Measurements from ENCODE around the gene PLEKHA6.

The PLEKHA6 gene

GRCh38 chr1:204190212-204191211, 169.2 kb downstream of the PLEKHA6 start:
- no peak for DNase-seq (ENCODE audit: low read depth, low spot score)

DNA sequence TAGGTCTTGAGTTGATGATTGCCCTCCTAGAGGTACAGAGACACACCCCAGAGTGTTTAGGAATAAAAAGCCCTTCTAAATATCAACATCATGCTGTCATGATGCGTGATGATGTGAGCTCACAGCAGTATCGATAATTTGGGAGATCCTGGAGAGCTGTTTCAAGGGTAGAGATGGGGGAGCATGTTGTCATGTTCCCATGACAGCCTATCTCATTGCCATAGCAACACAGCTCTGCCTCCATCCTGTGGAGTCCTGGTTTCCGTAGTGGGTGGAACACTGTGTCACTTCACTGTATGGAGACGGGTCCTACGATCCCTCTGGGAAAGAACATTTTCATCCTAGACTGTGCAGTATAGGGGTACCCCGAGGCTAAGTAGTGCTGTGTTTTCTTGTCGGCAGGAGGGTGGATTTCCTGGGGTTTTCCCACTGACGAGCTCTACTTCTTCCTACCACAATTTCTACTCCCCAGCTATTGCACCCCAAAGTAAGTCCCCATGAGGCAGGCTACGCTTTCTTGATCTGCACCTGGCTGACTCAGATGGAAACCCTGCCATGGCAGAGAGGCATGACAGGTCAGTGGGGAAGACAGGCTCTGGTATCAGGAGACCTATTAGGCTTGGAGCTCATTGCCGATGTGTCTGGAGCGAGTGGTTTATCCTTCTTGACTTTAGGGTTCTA, 170.6 kb downstream of the PLEKHA6 start:
- no peak for DNase-seq (ENCODE audit: low read depth, low spot score)

DNA sequence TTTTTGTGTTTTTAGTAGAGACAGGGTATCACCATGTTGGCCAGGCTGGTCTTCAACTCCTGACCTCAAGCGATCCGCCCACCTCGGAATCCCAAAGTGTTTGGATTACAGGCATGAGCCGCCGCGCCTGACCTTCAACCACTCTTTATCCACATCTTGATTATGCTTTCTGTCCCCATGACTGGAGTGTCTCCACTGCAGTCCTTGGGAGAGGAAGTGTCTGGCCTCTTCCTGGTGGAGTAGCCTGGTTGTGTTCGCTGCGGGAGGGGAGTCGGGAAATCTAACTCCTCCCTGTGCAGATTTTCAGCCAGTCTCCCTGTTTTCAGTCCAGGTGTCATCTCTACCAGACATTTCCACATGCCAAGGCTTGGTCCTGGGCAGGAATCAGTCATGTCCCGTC, 173.1 kb downstream of the PLEKHA6 start:
- no peak for DNase-seq (ENCODE audit: low read depth, low spot score)

- DNase-seq (ENCODE audit: low read depth, low spot score): no peak
Measured at GRCh38 chr1:204181116-204181515, 178.6 kb downstream of the PLEKHA6 start.

- no peak for DNase-seq (ENCODE audit: low read depth, low spot score)
Measured at GRCh38 chr1:204180133-204180532, 179.6 kb downstream of the PLEKHA6 start.

DNA sequence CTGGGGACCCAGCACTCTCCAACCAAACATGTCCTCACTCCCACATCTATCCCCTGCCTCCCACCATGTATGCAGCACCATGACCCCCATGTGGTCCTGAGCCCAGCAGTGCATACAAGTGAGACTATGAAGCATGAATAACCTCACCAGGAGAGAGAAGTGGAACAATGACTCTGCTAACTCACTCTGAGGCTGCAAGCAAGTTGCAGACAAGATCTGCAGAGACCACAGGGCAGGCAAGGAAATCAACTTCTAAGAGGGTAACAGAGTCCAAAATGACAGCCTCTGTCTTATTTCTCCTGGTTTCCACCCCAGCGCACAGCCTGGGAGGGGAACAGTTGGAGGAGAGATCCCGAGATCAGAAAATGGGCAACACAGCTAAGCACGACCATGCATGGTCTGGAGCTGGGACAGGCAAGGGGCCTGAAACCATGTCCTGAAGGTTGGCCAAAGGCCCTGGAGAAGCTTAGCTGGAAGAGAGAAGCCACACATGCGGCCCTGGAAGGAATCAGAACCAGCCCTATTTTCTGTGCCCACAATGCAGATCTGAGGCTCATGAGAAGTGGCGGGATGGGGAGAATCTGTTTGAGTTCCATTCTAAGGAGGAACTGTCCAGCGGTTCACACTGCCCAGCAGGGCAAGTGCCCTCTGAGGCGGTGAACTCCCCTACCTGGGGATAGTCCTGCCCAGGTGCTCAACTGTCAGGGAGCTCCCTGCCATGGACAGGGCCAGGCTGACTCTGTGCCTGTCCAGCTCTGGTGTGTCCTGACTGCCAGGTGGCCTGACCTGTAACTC, 181.0 kb downstream of the PLEKHA6 start:
- no peak for DNase-seq (ENCODE audit: low read depth, low spot score)

DNA sequence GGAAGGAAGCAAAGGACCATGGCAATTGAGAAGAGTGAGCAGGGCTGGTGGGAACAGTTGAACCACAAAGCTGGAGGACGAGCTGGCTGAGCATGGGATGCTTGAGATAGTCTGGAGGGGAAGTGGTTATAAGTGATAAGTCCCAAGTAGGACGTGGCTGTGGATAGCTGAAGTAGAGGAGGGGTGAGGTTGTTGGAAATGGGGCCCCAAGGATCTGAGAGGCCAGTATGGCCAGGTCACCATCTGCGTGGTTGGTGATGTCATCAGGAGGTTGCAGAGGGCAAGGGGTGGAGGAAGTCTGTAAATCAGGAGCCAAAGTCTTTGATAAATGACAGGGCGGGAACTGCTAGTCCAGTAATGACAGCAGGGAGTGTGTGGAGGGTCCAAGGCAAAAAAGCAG, 182.6 kb downstream of the PLEKHA6 start:
- DNase-seq (ENCODE audit: low read depth, low spot score): no peak

- DNase-seq (ENCODE audit: low read depth, low spot score): no peak
Measured at GRCh38 chr1:204176049-204176448, 183.7 kb downstream of the PLEKHA6 start.

DNA sequence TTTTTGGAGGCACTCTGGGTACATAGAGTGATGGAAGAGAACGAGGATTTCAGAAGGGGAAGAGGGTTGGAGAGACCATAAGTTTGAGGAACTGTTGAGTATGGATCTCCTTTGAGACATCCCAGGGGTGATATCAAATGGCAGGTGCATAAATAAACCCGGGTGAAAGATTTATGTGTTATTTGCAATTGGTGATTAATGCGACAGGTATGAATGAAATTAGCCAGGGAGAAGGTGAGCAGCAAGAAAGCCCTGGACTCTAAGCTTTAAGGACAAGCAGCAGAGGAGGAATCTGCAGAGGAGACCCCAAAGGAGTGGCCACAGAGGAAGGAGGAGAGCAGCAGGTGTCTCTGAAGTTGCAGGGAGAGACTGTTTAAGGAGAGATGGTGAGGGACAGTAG, 184.8 kb downstream of the PLEKHA6 start:
- no peak for DNase-seq (ENCODE audit: low read depth, low spot score)

GRCh38 chr1:204172404-204173029, 187.2 kb downstream of the PLEKHA6 start:
- DNase-seq (ENCODE audit: low read depth, low spot score): no peak

GRCh38 chr1:204171751-204172178, 188.0 kb downstream of the PLEKHA6 start:
- DNase-seq (ENCODE audit: low read depth, low spot score): no peak

DNA sequence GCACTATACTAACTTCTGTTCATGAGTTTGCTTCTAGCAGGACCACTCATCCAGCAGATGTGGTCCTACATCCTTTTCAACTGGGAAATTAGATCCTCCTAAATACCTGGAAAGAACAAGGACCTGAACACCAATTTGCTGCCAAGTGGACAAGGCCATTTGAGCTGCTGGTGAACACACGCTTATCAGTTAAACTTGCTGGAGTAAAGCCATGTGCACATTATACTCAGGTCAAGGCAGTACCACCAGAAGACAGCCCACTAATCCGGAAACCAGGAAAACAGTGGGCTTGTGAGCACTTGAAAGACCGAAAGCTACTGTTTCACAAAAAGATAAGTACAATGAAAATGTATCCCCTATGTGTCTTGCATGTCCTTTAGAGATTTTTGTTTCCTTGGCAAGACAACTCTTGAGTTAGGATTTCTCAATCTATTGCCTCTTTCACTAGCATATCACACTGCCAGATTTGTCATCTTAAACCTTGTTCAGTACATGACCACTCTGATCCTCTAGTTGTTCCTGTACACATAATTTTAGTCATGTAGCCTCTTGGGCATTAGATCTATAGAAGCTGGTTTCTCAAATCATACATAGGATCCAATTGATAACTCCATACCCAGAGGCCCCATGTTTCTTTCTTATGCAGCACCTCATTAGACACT, 189.1 kb downstream of the PLEKHA6 start:
- DNase-seq (ENCODE audit: low read depth, low spot score): no peak

DNA sequence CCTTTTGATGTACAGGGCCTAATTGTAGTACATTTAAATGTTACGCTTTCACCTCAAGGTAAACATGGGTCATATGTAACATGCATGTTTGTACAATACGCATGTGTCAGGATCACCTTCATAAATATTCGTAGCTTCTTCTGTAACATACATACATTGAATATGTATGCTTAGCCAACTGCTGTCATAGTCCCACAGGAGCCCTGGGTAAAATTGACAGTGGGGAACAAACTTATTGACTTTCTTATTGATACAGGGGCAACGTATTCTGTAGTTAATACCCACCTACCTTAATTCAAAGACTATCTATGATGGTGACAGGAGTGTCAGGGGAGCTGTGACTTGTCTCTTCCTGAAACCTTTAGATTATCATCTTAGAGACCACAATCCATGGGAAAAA, 189.9 kb downstream of the PLEKHA6 start:
- DNase-seq (ENCODE audit: low read depth, low spot score): no peak

All from smooth muscle cell of the brain vasculature (primary cell).